Epithelial cell of esophagus (primary cell): ENCODE measurements around the gene KIF13A.
"Not testable (repeated sequence)": the region's sequence is repeated elsewhere in the genome, so short reads cannot be mapped to it uniquely, and the experiment has no call there.

Experiments
- DNase-seq: peaks from one replicate; pipeline ENCODE4 v3.0.0; 2010; ENCODE audit warnings: low read depth
- H3K4me3 ChIP-seq: 2 replicates; pipeline ENCODE4 v1.5.1; 2011; ENCODE audit warnings: mild to moderate bottlenecking, low read length, control low read depth
- CTCF ChIP-seq: IDR thresholded peaks from 2 replicates; pipeline ENCODE4 v1.5.1; 2011; ENCODE audit warnings: low read depth, mild to moderate bottlenecking, low read length, control low read depth, inconsistent platforms; ENCODE audit not compliant: insufficient read depth; ENCODE audit errors: missing control alignments

Gene KIF13A

DNA sequence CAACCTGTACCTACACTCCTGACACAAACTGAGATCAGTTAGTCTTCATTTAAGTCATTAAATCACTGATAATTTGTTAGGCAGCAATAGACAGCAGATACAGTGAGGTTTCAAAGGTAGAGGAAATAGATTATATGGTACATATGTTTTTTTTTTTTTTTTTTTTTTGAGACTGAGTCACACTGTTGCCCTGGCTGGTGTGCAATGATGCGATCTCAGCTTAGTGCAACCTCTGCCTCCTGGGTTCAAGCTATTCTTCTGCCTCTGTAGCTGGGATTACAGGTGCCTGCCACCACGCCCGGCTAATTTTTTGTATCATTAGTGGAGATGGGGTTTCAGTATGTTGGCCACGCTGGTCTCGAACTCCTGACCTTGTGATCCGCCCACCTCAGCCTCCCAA is 38.2 kb upstream of the KIF13A start:
- TF ChIP-seq CTCF, result no peak
- peak; percentile 49 for DNase-seq
- H3K4me3 ChIP-seq, result no peak overlapping the region

GRCh38 chr6:18024876-18025275 is 37.4 kb upstream of the KIF13A start:
- DNase-seq, result no peak
- no peak overlapping the region for H3K4me3 ChIP-seq
- no peak for TF ChIP-seq CTCF

DNA sequence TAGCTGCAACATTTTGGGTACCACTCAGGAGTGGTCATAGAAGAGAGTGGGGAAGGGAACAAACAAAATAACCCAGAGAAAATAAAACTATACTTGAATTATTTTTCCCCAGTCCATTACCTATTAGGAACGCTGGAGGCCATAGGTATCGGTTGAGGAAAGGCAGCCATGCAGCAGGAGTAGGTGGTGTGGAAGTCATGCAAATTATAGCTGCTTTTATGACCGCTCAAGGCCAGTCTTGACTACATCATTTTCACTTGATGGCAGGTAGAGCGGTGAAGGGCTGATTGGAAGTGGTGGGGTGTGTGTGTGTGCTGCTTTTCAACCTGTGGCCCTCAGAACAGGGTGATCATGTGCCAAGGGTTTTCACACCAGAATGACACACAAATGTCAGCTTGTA is 36.5 kb upstream of the KIF13A start:
- DNase-seq, result no peak
- no peak for TF ChIP-seq CTCF

DNA sequence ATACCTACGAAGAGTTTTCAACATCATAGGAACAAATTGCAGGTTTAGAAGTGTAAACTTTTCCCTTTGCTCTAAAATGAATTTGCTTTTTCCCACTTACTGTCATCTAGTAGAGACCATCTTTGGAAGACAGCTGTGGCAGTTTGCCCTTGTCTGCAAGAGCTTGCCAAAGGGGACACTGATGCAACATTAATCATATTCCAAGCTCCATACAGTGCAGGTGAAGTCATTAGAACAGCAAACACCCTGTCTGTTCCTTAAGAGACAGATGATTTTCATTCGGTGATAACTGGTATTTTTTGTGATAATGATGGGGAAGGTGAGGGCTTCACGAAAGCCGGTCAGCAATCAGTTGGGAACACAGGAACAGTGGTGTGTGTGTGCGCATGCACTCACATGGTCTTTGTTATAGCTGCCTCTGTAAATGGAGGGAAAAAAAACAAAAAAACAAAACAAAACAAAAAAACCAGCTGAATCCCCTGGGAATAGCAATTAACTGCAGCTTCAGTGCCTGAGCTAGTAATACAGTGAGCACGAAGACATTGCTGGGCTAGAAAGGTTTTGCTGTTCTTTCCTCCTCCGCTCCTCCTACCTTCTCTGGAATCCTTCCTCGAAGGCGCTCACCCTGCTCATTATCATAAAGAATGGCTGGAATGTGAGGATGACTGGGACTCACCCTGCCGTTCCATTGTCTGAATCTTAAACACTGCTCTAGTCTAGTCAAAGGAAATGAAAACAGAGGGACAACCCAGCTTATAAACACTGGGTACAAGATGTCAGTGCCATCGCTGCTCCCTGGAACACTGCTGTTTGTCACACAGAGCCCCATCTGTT is 35.2 kb upstream of the KIF13A start:
- no peak overlapping the region for H3K4me3 ChIP-seq
- DNase-seq, result peak; percentile 78
- TF ChIP-seq CTCF, result no peak

More for the DNA sequence above, 36.5 kb upstream of the KIF13A start:
- H3K4me3 ChIP-seq, result no peak overlapping the region

- H3K4me3 ChIP-seq, result no peak overlapping the region
- no peak for TF ChIP-seq CTCF
- DNase-seq, result peak; percentile 78
These were observed 33.9 kb upstream of the KIF13A start for GRCh38 chr6:18021166-18021850.

GRCh38 chr6:18020545-18020944 is 33.1 kb upstream of the KIF13A start:
- DNase-seq, H3K4me3 ChIP-seq: not testable (repeated sequence)

- no peak overlapping the region for H3K4me3 ChIP-seq
- DNase-seq, result no peak
- no peak for TF ChIP-seq CTCF
These were observed 32.4 kb upstream of the KIF13A start for GRCh38 chr6:18019539-18020534.

- DNase-seq, result not testable (repeated sequence)
These were observed 31.7 kb upstream of the KIF13A start for GRCh38 chr6:18019133-18019532.

More at GRCh38 chr6:18019133-18019532, 31.7 kb upstream of the KIF13A start:
- H3K4me3 ChIP-seq, result not testable (repeated sequence)
